ENCODE results near the gene NKX2-8. TPM values are rescaled to one million over a fixed set of nuclear protein-coding genes. Genes with fewer than 3 reads are reported as not detected.

Gene NKX2-8
- total and polyA plus RNA-seq, 4 donors: 0.45 to 1.3 (median 1.1) TPM

DNA sequence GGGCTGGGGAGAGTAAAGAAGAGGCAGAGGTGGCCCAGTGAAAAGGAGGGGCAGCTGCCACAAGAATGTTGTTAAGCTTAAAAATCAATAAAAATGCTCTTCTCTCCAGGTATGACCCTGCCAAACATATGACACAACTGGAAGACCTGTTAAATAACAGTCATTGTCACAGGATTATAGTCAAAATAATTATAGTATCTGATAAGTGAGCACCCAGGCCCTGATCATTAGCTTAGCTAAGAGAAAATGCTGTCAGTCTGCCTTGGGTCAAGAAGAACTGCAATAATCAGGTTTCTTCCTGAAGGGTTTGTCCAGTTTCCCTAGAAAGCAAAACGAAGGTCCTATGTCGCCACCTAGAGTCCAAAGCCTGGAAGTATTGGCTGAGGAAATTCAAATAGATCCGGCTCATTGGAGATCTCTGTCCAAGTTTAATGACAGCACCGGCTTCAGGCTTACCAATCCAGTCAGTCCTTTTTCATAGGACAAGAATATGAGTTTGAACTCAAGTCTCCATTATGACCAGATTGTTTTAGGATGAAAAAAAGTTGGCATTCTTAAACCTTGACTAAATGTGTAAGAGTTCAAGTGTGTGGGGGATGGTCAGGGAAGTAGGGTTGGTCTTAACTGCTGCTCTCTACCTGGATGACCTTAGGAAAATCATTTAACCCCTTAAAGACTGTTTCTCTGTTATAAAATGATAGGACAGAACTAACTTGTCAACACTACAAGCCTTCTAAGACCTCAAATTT lies 22.5 kb upstream of the NKX2-8 start:
- Histone ChIP-seq H3K9ac (ENCODE audit: insufficient read depth in 1 of 2, low read length in 2 of 2) (no peak overlapping the region), H3K27ac (ENCODE audit: low read depth in 1 of 2, low read length in 1 of 2) (no peak overlapping the region), H3K36me3 (ENCODE audit: control insufficient read depth in 4 of 4, insufficient read depth in 4 of 4, low read length in 4 of 4) (no peaks in the 10 kb centered on the region), H3K4me3 (no peak overlapping the region), H3K4me1 (ENCODE audit: control insufficient read depth in 5 of 5, insufficient read depth in 5 of 5, low read length in 5 of 5) (no peaks in the 10 kb centered on the region), H3K9me3 (ENCODE audit: control insufficient read depth in 4 of 4, insufficient read depth in 3 of 4, low read length in 3 of 4) (no peaks in the 10 kb centered on the region), H3K27me3 (ENCODE audit: control insufficient read depth in 3 of 3, insufficient read depth in 3 of 3, low read length in 2 of 3) (peaks cover 4 to 8% (median 6%) of the 10 kb centered on the region in 3 donors)
- DNase-seq (peak; percentile 70 to 89 (median 89)), ATAC-seq (ENCODE audit: insufficient read depth, low FRiP score) (peak; percentile 72)
- TF ChIP-seq, protein P1, sequence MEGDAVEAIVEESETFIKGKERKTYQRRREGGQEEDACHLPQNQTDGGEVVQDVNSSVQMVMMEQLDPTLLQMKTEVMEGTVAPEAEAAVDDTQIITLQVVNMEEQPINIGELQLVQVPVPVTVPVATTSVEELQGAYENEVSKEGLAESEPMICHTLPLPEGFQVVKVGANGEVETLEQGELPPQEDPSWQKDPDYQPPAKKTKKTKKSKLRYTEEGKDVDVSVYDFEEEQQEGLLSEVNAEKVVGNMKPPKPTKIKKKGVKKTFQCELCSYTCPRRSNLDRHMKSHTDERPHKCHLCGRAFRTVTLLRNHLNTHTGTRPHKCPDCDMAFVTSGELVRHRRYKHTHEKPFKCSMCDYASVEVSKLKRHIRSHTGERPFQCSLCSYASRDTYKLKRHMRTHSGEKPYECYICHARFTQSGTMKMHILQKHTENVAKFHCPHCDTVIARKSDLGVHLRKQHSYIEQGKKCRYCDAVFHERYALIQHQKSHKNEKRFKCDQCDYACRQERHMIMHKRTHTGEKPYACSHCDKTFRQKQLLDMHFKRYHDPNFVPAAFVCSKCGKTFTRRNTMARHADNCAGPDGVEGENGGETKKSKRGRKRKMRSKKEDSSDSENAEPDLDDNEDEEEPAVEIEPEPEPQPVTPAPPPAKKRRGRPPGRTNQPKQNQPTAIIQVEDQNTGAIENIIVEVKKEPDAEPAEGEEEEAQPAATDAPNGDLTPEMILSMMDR (IDR thresholded peaks at IDR 0.05; ENCODE audit: control extremely low read depth, extremely low read depth): peak; percentile 22
- whole genome bisulfite sequencing, 2 donors: 0% methylated on average over 4 of the region's 4 CpGs

DNA sequence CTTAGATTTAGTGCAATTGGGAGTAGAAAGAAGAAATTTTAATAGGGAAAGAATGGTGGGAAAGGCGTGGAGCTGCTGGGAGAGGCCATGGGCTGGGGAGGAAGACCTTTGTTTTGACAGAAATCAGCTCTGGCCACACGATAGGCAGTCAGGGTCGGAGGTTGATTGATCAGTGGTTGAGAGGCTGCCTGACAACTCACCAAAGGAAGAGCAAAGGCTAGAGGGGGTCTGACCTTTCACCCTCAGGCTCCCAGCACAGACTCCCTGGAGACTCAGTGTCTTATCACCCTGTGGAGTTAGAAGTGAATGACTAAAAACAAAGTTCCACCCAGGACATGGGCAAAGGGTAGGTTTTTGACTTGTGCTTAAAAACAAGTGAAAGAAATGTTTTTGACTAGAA lies 18.0 kb upstream of the NKX2-8 start:
- no peak for DNase-seq
- H3K9me3 ChIP-seq (ENCODE audit: control insufficient read depth in 4 of 4, insufficient read depth in 3 of 4, low read length in 3 of 4): no peaks in the 10 kb centered on the region
- no peak overlapping the region for H3K4me3 ChIP-seq
- ATAC-seq (ENCODE audit: insufficient read depth, low FRiP score): no peak
- H3K36me3 ChIP-seq (ENCODE audit: control insufficient read depth in 4 of 4, insufficient read depth in 4 of 4, low read length in 4 of 4): no peaks in the 10 kb centered on the region
- WGBS, 2 donors: 21 to 39% methylated on average over 3 of the region's 3 CpGs
- H3K27me3 ChIP-seq (ENCODE audit: control insufficient read depth in 3 of 3, insufficient read depth in 3 of 3, low read length in 2 of 3): peaks cover 0 to 23% (median 12%) of the 10 kb centered on the region in 3 donors
- H3K4me1 ChIP-seq (ENCODE audit: control insufficient read depth in 5 of 5, insufficient read depth in 5 of 5, low read length in 5 of 5): no peaks in the 10 kb centered on the region
- H3K9ac ChIP-seq (ENCODE audit: insufficient read depth in 1 of 2, low read length in 2 of 2): no peak overlapping the region
- TF ChIP-seq, protein P1 (IDR thresholded peaks at IDR 0.05; ENCODE audit: control extremely low read depth, extremely low read depth): no peak
- H3K27ac ChIP-seq (ENCODE audit: low read depth in 1 of 2, low read length in 1 of 2): no peak overlapping the region

DNA sequence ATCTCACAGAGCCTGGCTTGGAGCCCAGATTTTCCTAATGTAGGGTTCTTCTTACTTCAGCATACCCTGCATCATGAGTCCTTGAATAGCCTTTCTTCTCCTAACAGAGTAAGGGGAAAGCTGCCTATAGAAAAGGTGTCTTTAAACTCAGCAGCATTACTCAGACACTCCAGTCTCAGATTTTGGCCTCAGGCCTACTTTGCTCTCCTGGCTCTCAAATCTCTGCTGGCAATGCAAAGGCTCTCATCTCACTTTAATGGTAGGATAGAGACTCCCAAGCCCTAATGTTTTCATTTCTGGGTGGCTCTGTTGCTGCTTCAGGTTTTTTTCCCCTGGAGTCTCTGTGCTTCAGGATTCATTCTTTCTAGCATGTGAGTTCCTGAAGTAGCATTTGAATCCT lies 9.1 kb upstream of the NKX2-8 start:
- ATAC-seq (ENCODE audit: insufficient read depth, low FRiP score): no peak
- DNase-seq: peak in 1 of 3 donors; percentile 28
- peaks cover 0 to 78% (median 71%) of the 10 kb centered on the region in 3 donors for H3K27me3 ChIP-seq (ENCODE audit: control insufficient read depth in 3 of 3, insufficient read depth in 3 of 3, low read length in 2 of 3)

More for the DNA sequence above, 9.1 kb upstream of the NKX2-8 start:
- Histone ChIP-seq H3K4me1 (ENCODE audit: control insufficient read depth in 5 of 5, insufficient read depth in 5 of 5, low read length in 5 of 5) (no peaks in the 10 kb centered on the region), H3K4me3 (no peak overlapping the region), H3K9ac (ENCODE audit: insufficient read depth in 1 of 2, low read length in 2 of 2) (no peak overlapping the region), H3K27ac (ENCODE audit: low read depth in 1 of 2, low read length in 1 of 2) (no peak overlapping the region), H3K9me3 (ENCODE audit: control insufficient read depth in 4 of 4, insufficient read depth in 3 of 4, low read length in 3 of 4) (peaks cover 0 to 2% (median 0%) of the 10 kb centered on the region in 4 donors), H3K36me3 (ENCODE audit: control insufficient read depth in 4 of 4, insufficient read depth in 4 of 4, low read length in 4 of 4) (no peaks in the 10 kb centered on the region)
- TF ChIP-seq, protein P1 (IDR thresholded peaks at IDR 0.05; ENCODE audit: control extremely low read depth, extremely low read depth): no peak
